Measurements from ENCODE around the gene LRRC1. TPM values are rescaled to one million over a fixed set of nuclear protein-coding genes. Genes with fewer than 3 reads are reported as not detected.

The LRRC1 gene
- 1 to 10 TPM; 4.5 to 4.6 TPM for total RNA-seq

GRCh38 chr6:53794720-53795339 lies at the start of gene LRRC1:
LRRC1 (plus strand) TSS chr6:53795005; CDS start chr6:53795257, 252 bp downstream.
- Mint-ChIP-seq H3K36me3 (peaks cover 3% of the 10 kb centered on the region), H3K27me3 (peaks cover 46% of the 10 kb centered on the region), H3K4me3 (peak within 1 kb of the TSS; percentile 89), H3K27ac (peak within 1 kb of the TSS; percentile 83), H3K9me3 (ENCODE audit: low read depth) (peaks cover 2% of the 10 kb centered on the region), H3K4me1 (peaks cover 24% of the 10 kb centered on the region)
- CTCF ChIA-PET: interaction anchor here (0.8 to 4.8 kb wide), 11 partner anchors 13 to 247 kb away, joined by 3 to 21 read pairs (median 4); no protein-coding TSS in a partner anchor
- peak; percentile 84 for ATAC-seq
- DNase-seq: peak; percentile 91

GRCh38 chr6:53746442-53747103 lies 48.2 kb upstream of the LRRC1 start:
- H3K36me3 Mint-ChIP-seq: no peaks in the 10 kb centered on the region
- no peak overlapping the region for H3K27ac Mint-ChIP-seq
- H3K9me3 Mint-ChIP-seq (ENCODE audit: low read depth): no peaks in the 10 kb centered on the region
- H3K4me3 Mint-ChIP-seq: no peak overlapping the region
- ATAC-seq (no peak), DNase-seq (no peak)
- H3K27me3 Mint-ChIP-seq: no peaks in the 10 kb centered on the region
- H3K4me1 Mint-ChIP-seq: peaks cover 4% of the 10 kb centered on the region
- CTCF ChIA-PET: interaction anchor here (0.6 kb wide), 1 partner anchor 21 kb away, joined by 3 read pairs; no protein-coding TSS in a partner anchor

- no peak overlapping the region for H3K4me3 Mint-ChIP-seq
- H3K36me3 Mint-ChIP-seq: no peaks in the 10 kb centered on the region
- CTCF ChIA-PET: interaction anchor here (1.2 to 1.5 kb wide), 3 partner anchors 14 to 31 kb away, joined by 3 to 4 read pairs (median 4); no protein-coding TSS in a partner anchor
- no peaks in the 10 kb centered on the region for H3K9me3 Mint-ChIP-seq (ENCODE audit: low read depth)
- ATAC-seq (no peak), DNase-seq (no peak)
- no peak overlapping the region for H3K27ac Mint-ChIP-seq
- peaks cover 7% of the 10 kb centered on the region for H3K27me3 Mint-ChIP-seq
- H3K4me1 Mint-ChIP-seq: no peaks in the 10 kb centered on the region
Measured at GRCh38 chr6:53750052-53750650, 44.7 kb upstream of the LRRC1 start.

- CTCF ChIA-PET: no interaction called here
- DNase-seq (no peak), ATAC-seq (no peak)
- no peaks in the 10 kb centered on the region for H3K36me3 Mint-ChIP-seq
- no peak overlapping the region for H3K4me3 Mint-ChIP-seq
- H3K27me3 Mint-ChIP-seq: peaks cover 8% of the 10 kb centered on the region
- H3K27ac Mint-ChIP-seq: no peak overlapping the region
- no peaks in the 10 kb centered on the region for H3K9me3 Mint-ChIP-seq (ENCODE audit: low read depth)
- no peaks in the 10 kb centered on the region for H3K4me1 Mint-ChIP-seq
Measured at GRCh38 chr6:53751417-53751816, 43.4 kb upstream of the LRRC1 start.

- ATAC-seq (no peak), DNase-seq (no peak)
- peaks cover 8% of the 10 kb centered on the region for H3K27me3 Mint-ChIP-seq
- no peak overlapping the region for H3K27ac Mint-ChIP-seq
- no peaks in the 10 kb centered on the region for H3K4me1 Mint-ChIP-seq
- CTCF ChIA-PET: interaction anchor here (1.1 to 1.3 kb wide), 2 partner anchors 17 to 27 kb away, joined by 3 read pairs; no protein-coding TSS in a partner anchor
- no peaks in the 10 kb centered on the region for H3K9me3 Mint-ChIP-seq (ENCODE audit: low read depth)
- no peak overlapping the region for H3K4me3 Mint-ChIP-seq
- no peaks in the 10 kb centered on the region for H3K36me3 Mint-ChIP-seq
Measured at GRCh38 chr6:53752440-53752839, 42.4 kb upstream of the LRRC1 start.

- Mint-ChIP-seq H3K9me3 (ENCODE audit: low read depth) (no peaks in the 10 kb centered on the region), H3K4me1 (no peaks in the 10 kb centered on the region), H3K27me3 (peaks cover 8% of the 10 kb centered on the region), H3K27ac (no peak overlapping the region), H3K36me3 (no peaks in the 10 kb centered on the region), H3K4me3 (no peak overlapping the region)
- ATAC-seq (no peak), DNase-seq (no peak)
- CTCF ChIA-PET: interaction anchor here (1.1 to 1.3 kb wide), 2 partner anchors 18 to 27 kb away, joined by 3 read pairs; no protein-coding TSS in a partner anchor
Measured at GRCh38 chr6:53752856-53753255, 41.9 kb upstream of the LRRC1 start.

- ATAC-seq: no peak
Measured at GRCh38 chr6:53754330-53754729, 40.5 kb upstream of the LRRC1 start.

GRCh38 chr6:53756396-53756795 lies 38.4 kb upstream of the LRRC1 start:
- peaks cover 16% of the 10 kb centered on the region for H3K27me3 Mint-ChIP-seq
- no peaks in the 10 kb centered on the region for H3K36me3 Mint-ChIP-seq
- no peaks in the 10 kb centered on the region for H3K9me3 Mint-ChIP-seq (ENCODE audit: low read depth)
- H3K4me1 Mint-ChIP-seq: no peaks in the 10 kb centered on the region
- H3K4me3 Mint-ChIP-seq: no peak overlapping the region
- CTCF ChIA-PET: no interaction called here
- no peak overlapping the region for H3K27ac Mint-ChIP-seq
- ATAC-seq (no peak), DNase-seq (no peak)

More at GRCh38 chr6:53754330-53754729, 40.5 kb upstream of the LRRC1 start:
- no peak for DNase-seq
- Mint-ChIP-seq H3K9me3 (ENCODE audit: low read depth) (no peaks in the 10 kb centered on the region), H3K27ac (no peak overlapping the region), H3K36me3 (no peaks in the 10 kb centered on the region), H3K4me3 (no peak overlapping the region), H3K4me1 (no peaks in the 10 kb centered on the region), H3K27me3 (peaks cover 9% of the 10 kb centered on the region)
- CTCF ChIA-PET: no interaction called here

GRCh38 chr6:53758496-53758895 lies 36.3 kb upstream of the LRRC1 start:
- no peak overlapping the region for H3K27ac Mint-ChIP-seq
- no peak overlapping the region for H3K4me3 Mint-ChIP-seq
- H3K27me3 Mint-ChIP-seq: peaks cover 17% of the 10 kb centered on the region
- ATAC-seq (no peak), DNase-seq (no peak)
- no peaks in the 10 kb centered on the region for H3K36me3 Mint-ChIP-seq
- CTCF ChIA-PET: no interaction called here
- H3K4me1 Mint-ChIP-seq: no peaks in the 10 kb centered on the region
- H3K9me3 Mint-ChIP-seq (ENCODE audit: low read depth): no peaks in the 10 kb centered on the region

- Mint-ChIP-seq H3K4me1 (no peaks in the 10 kb centered on the region), H3K27me3 (peaks cover 15% of the 10 kb centered on the region), H3K4me3 (no peak overlapping the region), H3K36me3 (no peaks in the 10 kb centered on the region), H3K9me3 (ENCODE audit: low read depth) (no peaks in the 10 kb centered on the region), H3K27ac (no peak overlapping the region)
- ATAC-seq: no peak
- no peak for DNase-seq
- CTCF ChIA-PET: no interaction called here
Measured at GRCh38 chr6:53761036-53761435, 33.8 kb upstream of the LRRC1 start.

- no peaks in the 10 kb centered on the region for H3K9me3 Mint-ChIP-seq (ENCODE audit: low read depth)
- ATAC-seq: no peak
- H3K27me3 Mint-ChIP-seq: peaks cover 12% of the 10 kb centered on the region
- H3K27ac Mint-ChIP-seq: no peak overlapping the region
- CTCF ChIA-PET: no interaction called here
- H3K36me3 Mint-ChIP-seq: no peaks in the 10 kb centered on the region
- no peak overlapping the region for H3K4me3 Mint-ChIP-seq
- H3K4me1 Mint-ChIP-seq: no peaks in the 10 kb centered on the region
- DNase-seq: no peak
Measured at GRCh38 chr6:53765270-53765669, 29.5 kb upstream of the LRRC1 start.

- Mint-ChIP-seq H3K27me3 (peaks cover 8% of the 10 kb centered on the region), H3K9me3 (ENCODE audit: low read depth) (no peaks in the 10 kb centered on the region), H3K27ac (no peak overlapping the region), H3K4me3 (no peak overlapping the region), H3K4me1 (no peaks in the 10 kb centered on the region), H3K36me3 (no peaks in the 10 kb centered on the region)
- ATAC-seq: no peak
- CTCF ChIA-PET: interaction anchor here (0.6 kb wide), 1 partner anchor 530 kb away, joined by 3 read pairs; no protein-coding TSS in a partner anchor
- DNase-seq: no peak
Measured at GRCh38 chr6:53766930-53767329, 27.9 kb upstream of the LRRC1 start.

- Mint-ChIP-seq H3K9me3 (ENCODE audit: low read depth) (no peaks in the 10 kb centered on the region), H3K4me1 (no peaks in the 10 kb centered on the region), H3K27me3 (peaks cover 8% of the 10 kb centered on the region), H3K4me3 (no peak overlapping the region), H3K36me3 (no peaks in the 10 kb centered on the region), H3K27ac (no peak overlapping the region)
- DNase-seq (no peak), ATAC-seq (no peak)
- CTCF ChIA-PET: no interaction called here
Measured at GRCh38 chr6:53767941-53768340, 26.9 kb upstream of the LRRC1 start.

GRCh38 chr6:53768636-53769035 lies 26.2 kb upstream of the LRRC1 start:
- no peak overlapping the region for H3K27ac Mint-ChIP-seq
- H3K9me3 Mint-ChIP-seq (ENCODE audit: low read depth): peaks cover 3% of the 10 kb centered on the region
- H3K4me3 Mint-ChIP-seq: no peak overlapping the region
- no peak for DNase-seq
- no peaks in the 10 kb centered on the region for H3K36me3 Mint-ChIP-seq
- no peaks in the 10 kb centered on the region for H3K4me1 Mint-ChIP-seq
- no peak for ATAC-seq
- peaks cover 1% of the 10 kb centered on the region for H3K27me3 Mint-ChIP-seq
- CTCF ChIA-PET: no interaction called here

Data from activated CD8-positive, alpha-beta memory T cell treated with anti-CD3 and anti-CD28 coated beads, Interleukin-2, amount 10 ng/mL, durations not matched to agents 7 days and 5 days (primary cell).